ENCODE results near the gene PLA2G6. TPM values are rescaled to one million over a fixed set of nuclear protein-coding genes. Genes with fewer than 3 reads are reported as not detected.

PLA2G6 gene
- total RNA-seq, 1 donor from 2014 or later = 16.3 TPM

DNA sequence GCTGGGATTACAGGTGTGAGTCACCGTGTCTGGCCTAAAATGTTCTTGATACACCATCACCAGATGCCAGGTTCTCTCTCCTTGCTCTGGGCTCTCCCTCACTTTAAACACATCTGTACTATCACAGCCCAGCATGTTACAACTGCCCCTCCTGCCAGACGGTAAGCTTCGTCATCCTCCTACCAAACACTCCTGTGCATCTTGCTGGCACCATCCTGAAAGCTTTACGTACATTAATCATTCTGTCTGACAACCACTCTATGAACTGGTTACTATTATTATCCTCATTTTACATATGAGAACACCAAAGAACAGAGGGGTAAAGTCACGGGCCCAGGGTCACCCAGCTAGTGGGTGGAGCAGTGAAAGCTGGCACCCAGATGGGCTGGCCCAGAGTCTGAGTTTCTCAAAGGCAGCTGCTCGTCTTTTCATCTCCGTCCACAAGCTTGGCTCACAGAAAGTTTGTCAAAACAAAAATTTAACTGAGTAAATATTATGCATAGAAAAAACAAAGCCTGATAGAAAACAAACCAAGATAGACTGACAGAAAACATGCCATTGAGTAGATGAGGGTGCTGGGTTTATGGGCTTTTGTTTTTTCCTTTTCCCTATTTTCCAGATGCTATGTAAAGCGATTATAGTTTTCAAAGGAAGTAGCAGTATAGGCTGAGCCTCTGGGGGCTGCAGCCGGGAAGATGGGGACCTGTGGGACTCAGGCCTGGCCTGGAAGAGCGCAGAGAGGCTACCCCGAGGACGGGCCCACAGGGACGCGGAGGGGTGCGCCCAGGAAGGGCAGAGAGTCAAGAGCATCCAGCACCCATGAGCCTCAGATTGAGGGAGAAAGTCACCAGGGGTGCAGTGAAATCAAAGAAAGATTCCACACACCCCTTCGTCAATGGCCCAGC is 9.5 kb downstream of the PLA2G6 start:
- Mint-ChIP-seq H3K27me3 (ENCODE audit: low read depth) (no peaks in the 10 kb centered on the region), H3K9me3 (ENCODE audit: low read depth) (no peaks in the 10 kb centered on the region), H3K4me1 (ENCODE audit: low read depth) (peaks cover 25% of the 10 kb centered on the region), H3K27ac (ENCODE audit: unreplicated experiment) (peak overlapping the region; percentile 28), H3K4me3 (ENCODE audit: unreplicated experiment) (no peak overlapping the region), H3K36me3 (ENCODE audit: low read depth) (peaks cover 3% of the 10 kb centered on the region)
- TF ChIP-seq CTCF (IDR thresholded peaks at IDR 0.05) = no peak
- DNase-seq (ENCODE audit: low spot score) = no peak

DNA sequence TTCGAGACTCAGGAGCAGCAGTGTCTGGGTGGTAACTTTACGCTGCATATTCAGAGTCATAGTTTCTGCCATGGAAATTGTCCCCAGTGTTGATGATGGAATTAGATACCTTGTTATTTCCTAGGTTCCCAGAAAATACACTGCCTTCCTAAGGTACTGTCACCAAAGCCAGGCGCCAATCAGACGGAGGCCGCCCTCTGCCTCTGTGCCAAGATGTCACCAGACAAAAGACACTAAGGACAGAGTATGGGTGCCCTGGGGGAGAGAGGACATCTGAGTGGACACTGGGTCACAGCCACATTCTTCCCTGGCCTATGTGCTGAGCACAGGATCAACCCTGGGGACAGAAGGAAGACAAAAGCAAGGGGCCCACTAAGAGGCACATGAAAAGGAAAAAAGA is 11.2 kb downstream of the PLA2G6 start:
- H3K36me3 Mint-ChIP-seq (ENCODE audit: low read depth) = peaks cover 3% of the 10 kb centered on the region
- DNase-seq (ENCODE audit: low spot score) = no peak
- no peaks in the 10 kb centered on the region for H3K27me3 Mint-ChIP-seq (ENCODE audit: low read depth)
- peaks cover 17% of the 10 kb centered on the region for H3K4me1 Mint-ChIP-seq (ENCODE audit: low read depth)
- H3K4me3 Mint-ChIP-seq (ENCODE audit: unreplicated experiment) = no peak overlapping the region
- TF ChIP-seq CTCF (IDR thresholded peaks at IDR 0.05) = no peak
- no peak overlapping the region for H3K27ac Mint-ChIP-seq (ENCODE audit: unreplicated experiment)
- H3K9me3 Mint-ChIP-seq (ENCODE audit: low read depth) = no peaks in the 10 kb centered on the region

DNA sequence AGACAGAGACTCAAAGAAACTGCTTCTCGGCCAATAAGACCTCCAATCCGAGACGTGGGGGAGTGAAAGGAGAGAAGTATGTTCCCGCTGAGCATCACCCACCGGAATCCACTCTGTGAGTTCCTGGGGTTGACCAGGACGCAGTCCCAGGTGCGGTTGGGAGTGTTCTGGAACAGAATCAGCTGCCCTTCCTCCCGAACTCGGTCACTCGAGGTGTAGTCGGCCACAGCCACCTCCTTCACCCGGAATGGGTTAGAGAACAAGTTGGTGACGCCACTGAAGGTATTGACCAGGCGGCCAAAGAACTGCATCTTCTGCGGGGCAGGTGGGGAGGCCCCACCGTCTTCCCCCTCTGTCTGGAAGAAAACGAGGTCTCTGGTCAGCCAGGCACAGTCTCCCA is 12.5 kb downstream of the PLA2G6 start:
- no peak for TF ChIP-seq CTCF (IDR thresholded peaks at IDR 0.05)
- no peak for DNase-seq (ENCODE audit: low spot score)
- no peak overlapping the region for H3K27ac Mint-ChIP-seq (ENCODE audit: unreplicated experiment)
- no peak overlapping the region for H3K4me3 Mint-ChIP-seq (ENCODE audit: unreplicated experiment)
- H3K4me1 Mint-ChIP-seq (ENCODE audit: low read depth) = peaks cover 17% of the 10 kb centered on the region
- no peaks in the 10 kb centered on the region for H3K9me3 Mint-ChIP-seq (ENCODE audit: low read depth)
- peaks cover 6% of the 10 kb centered on the region for H3K36me3 Mint-ChIP-seq (ENCODE audit: low read depth)
- no peaks in the 10 kb centered on the region for H3K27me3 Mint-ChIP-seq (ENCODE audit: low read depth)

DNA sequence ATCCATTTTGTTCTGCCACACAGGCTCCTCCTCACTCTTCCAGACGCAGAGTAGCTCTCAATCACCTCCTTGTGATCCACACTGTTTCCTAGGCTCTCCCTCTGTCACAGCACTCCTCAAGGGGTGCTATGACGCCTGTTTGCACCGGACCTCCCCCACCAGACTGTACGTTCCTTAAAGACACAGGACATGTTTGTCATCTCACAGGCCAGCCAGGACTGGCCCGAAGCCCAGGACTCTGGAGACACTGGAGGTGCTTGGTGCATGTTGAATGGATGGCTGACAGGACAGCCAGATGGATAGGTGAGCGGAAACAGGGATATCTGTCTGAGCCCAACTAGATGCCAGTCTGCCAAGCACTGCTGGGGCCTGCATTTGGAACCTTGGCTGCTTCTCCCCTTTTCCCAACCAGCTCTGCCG is 13.6 kb downstream of the PLA2G6 start:
- H3K36me3 Mint-ChIP-seq (ENCODE audit: low read depth) = peaks cover 6% of the 10 kb centered on the region

More for the DNA sequence above, 13.6 kb downstream of the PLA2G6 start:
- Mint-ChIP-seq H3K4me1 (ENCODE audit: low read depth) (peaks cover 13% of the 10 kb centered on the region), H3K9me3 (ENCODE audit: low read depth) (no peaks in the 10 kb centered on the region), H3K27ac (ENCODE audit: unreplicated experiment) (no peak overlapping the region), H3K27me3 (ENCODE audit: low read depth) (no peaks in the 10 kb centered on the region), H3K4me3 (ENCODE audit: unreplicated experiment) (no peak overlapping the region)
- DNase-seq (ENCODE audit: low spot score) = no peak
- no peak for TF ChIP-seq CTCF (IDR thresholded peaks at IDR 0.05)

All from chondrocyte (in vitro differentiated cells).